ENCODE measurements around the gene CDPF1.

Gene CDPF1

DNA sequence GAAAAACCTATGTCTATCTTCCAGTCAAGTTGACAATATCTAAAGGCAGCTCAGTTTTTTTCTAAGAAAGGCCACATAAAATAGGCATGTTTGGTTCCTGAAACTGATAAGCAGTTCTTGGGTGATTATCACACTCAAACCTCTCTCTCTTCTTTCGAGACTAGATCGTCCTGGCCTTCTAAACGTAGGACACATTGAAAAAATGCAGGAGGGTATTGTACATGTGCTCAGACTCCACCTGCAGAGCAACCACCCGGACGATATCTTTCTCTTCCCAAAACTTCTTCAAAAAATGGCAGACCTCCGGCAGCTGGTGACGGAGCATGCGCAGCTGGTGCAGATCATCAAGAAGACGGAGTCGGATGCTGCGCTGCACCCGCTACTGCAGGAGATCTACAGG, 15.1 kb downstream of the CDPF1 start:
- TF ChIP-seq, protein P1, sequence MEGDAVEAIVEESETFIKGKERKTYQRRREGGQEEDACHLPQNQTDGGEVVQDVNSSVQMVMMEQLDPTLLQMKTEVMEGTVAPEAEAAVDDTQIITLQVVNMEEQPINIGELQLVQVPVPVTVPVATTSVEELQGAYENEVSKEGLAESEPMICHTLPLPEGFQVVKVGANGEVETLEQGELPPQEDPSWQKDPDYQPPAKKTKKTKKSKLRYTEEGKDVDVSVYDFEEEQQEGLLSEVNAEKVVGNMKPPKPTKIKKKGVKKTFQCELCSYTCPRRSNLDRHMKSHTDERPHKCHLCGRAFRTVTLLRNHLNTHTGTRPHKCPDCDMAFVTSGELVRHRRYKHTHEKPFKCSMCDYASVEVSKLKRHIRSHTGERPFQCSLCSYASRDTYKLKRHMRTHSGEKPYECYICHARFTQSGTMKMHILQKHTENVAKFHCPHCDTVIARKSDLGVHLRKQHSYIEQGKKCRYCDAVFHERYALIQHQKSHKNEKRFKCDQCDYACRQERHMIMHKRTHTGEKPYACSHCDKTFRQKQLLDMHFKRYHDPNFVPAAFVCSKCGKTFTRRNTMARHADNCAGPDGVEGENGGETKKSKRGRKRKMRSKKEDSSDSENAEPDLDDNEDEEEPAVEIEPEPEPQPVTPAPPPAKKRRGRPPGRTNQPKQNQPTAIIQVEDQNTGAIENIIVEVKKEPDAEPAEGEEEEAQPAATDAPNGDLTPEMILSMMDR (conservative IDR thresholded peaks at IDR 0.05; ENCODE audit: low read depth, low read length) = no peak
- H3K4me3 ChIP-seq (ENCODE audit: low read depth, low read length) = no peak overlapping the region
- DNase-seq (ENCODE audit: low read depth) = no peak

DNA sequence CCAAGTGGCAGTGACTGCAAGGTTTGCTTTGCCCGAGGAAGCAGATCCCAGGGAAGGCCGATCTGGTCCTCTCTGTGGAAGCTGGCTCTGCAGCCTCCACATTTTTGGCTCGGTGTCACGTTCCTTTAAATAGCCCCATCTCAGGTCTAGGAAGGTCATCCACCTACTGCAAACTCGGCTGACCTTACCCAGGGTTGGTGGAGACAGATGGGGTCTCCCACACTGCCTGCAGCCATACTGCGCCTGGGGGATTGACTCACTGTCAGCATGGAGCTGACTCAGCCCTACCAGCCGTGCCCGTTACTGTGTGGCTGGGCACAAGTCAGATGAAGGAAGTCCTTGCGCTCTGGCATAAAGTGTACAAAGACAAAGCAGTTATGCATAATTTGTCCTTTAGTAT, 16.9 kb downstream of the CDPF1 start:
- TF ChIP-seq, protein P1 (conservative IDR thresholded peaks at IDR 0.05; ENCODE audit: low read depth, low read length) = no peak
- no peak overlapping the region for H3K4me3 ChIP-seq (ENCODE audit: low read depth, low read length)
- peak; percentile 7 for DNase-seq (ENCODE audit: low read depth)

DNA sequence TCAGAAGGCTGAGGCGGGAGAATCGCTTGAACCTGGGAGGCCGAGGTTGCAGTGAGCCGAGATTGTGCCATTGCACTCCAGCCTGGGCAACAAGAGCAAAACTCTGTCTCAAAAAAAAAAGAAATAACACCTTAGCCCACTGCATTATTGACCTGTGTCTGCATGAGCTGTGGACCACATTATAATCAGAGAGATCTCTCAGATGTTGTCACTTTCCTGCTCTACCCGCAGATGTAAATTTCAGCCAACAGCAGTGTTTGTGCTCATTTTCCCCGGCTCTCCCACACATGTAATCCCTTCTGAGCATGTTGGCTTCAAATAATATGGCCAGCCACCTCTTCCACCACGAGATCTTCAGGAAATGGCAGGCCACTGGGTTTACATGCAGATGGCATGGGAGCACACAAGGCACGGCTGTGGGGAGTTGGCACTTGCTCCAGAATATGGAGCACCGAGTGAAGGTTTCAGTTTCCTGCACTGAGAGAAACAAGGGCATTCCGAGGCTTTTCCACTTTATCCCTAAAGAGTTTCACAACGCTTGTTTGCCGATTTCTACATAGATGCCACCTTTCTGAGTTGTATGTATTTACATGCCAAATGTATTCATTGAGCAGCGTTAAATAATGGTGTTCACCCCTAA, 19.7 kb downstream of the CDPF1 start:
- H3K4me3 ChIP-seq (ENCODE audit: low read depth, low read length) = no peak overlapping the region
- DNase-seq (ENCODE audit: low read depth) = no peak
- TF ChIP-seq, protein P1 (conservative IDR thresholded peaks at IDR 0.05; ENCODE audit: low read depth, low read length) = no peak

DNA sequence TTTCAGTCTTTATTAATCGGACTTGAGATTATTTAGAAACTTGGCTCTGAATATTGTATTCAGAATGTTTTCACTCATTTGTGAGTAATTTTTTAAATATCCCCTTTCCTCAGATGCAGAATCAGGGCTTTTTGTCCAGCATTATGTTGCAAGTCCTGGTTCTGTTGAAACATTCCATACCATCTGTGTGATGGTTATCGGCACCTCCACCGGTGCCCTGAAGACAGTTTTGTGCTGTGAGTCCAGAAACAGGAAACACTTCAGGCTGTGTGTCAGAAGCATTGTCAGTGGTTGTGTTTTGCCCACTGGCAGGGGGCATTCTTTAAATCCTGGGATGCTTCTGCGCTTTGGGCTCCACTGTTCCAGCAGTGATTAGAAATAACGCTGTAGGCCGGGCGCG, 20.4 kb downstream of the CDPF1 start:
- TF ChIP-seq, protein P1 (conservative IDR thresholded peaks at IDR 0.05; ENCODE audit: low read depth, low read length) = no peak
- H3K4me3 ChIP-seq (ENCODE audit: low read depth, low read length) = no peak overlapping the region
- DNase-seq (ENCODE audit: low read depth) = peak; percentile 47

DNA sequence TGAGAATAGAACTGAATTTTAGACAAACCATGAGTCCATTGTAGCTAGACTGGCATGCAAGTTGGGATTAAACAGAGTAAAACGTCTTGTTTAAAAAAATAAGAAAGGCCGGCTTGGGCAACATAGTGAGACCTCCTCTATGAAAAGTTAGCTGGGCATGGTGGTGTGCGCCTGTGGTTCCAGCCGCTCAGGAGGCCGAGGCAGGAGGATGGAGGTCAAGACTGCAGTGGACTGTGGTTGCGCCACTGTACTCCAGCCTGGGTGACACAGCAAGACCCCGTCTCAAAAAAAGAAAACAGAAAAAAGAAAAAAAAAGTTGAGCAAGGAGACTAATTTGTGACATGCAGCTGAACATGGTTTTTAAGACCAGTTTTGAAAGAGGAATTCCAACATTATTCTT, 23.5 kb downstream of the CDPF1 start:
- TF ChIP-seq, protein P1 (conservative IDR thresholded peaks at IDR 0.05; ENCODE audit: low read depth, low read length) = no peak
- no peak overlapping the region for H3K4me3 ChIP-seq (ENCODE audit: low read depth, low read length)
- no peak for DNase-seq (ENCODE audit: low read depth)

DNA sequence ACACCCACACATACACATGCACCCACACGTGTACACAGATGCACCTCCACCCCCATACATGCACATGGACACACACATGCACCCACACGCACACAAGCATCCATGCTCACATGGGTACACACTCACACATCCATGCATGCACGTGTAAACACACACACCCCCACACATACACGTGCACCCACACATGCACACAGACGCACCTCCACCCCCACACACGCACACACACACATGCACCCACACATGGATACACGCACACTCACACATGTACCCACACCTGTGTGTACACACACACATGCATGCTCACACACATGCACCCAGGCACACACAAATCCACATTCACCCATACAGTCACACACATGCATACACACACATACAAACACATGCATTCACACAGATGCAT, 24.5 kb downstream of the CDPF1 start:
- no peak overlapping the region for H3K4me3 ChIP-seq (ENCODE audit: low read depth, low read length)
- no peak for DNase-seq (ENCODE audit: low read depth)
- TF ChIP-seq, protein P1 (conservative IDR thresholded peaks at IDR 0.05; ENCODE audit: low read depth, low read length) = no peak

DNA sequence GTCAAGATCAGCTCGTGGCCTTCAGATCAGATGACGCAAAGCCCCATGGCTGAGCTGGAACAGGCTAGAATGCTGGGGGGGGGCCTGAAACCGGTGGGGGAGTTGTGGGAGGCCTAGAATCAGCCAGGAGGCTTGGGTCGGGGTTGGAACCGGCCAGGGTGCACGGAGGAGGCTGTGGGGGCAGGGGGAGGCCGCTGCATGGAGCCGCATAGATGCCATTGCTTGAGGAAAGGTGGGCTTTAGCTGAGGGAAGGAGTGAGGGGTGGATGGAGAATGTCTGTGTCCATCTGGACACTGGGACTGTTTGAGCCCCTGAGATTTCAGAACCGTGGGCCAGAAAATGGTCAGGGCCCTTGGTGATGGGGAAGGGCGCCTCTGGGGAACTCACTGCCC, 25.2 kb downstream of the CDPF1 start:
- DNase-seq (ENCODE audit: low read depth) = no peak
- TF ChIP-seq, protein P1 (conservative IDR thresholded peaks at IDR 0.05; ENCODE audit: low read depth, low read length) = no peak

More for the DNA sequence above, 25.2 kb downstream of the CDPF1 start:
- H3K4me3 ChIP-seq (ENCODE audit: low read depth, low read length) = no peak overlapping the region
